NCI-H2081 (cell line): ENCODE measurements around the gene TOMM20.
A peak's percentile ranks its signal among the peaks of the same experiment; 100 is the strongest.
"Not testable (repeated sequence)": the region's sequence is repeated elsewhere in the genome, so short reads cannot be mapped to it uniquely, and the experiment has no call there.

Source experiments
- DNase-seq, 2 experiments: peaks; one replicate each; lab custom pipeline; 2025; lab: John Stamatoyannopoulos, UW

TOMM20 gene

DNA sequence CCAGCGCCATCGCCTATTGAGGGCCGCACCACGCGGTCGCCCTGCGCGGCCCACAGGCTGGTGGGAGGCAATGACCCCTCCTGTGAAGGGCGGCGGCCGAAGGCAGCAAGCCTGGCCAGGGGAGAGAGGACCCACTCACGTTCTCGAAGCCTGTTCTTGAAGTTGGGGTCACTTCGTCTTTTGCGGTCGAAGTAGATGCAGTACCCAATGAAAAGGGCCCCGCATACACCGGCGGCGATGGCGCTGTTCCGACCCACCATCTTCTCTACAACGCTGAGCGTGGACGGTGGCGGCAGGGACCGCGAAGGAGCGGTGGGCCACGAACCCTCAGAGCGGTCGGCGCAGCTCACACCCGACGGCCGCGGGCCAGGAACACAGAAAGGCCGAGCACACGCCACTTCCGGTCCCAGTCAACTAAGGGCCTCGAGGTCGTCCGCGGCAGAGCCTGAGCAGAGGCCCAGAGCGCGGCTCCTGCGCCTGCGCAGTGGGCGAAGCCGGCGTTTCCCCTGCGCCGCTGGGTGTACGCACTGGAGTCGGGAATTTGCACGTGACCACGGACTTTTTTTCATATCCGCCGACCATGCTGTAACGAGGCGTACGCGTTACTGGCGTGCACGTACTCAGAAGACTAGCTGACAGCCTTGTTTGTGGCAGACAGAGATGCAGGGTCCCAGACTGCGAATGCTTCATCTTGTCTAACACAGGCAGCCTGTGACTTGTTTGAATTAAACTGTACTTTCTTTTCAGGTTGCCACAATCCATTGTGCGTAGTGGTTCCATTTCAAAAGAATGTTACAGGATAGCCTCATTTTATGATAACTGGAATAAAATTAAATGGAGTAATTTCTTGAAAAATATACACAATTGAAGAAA, at the start of gene TOMM20:
TSS of gene TOMM20 (minus strand) at position 382 of the 873 bp plus-strand sequence. CDS start at position 260, 122 bp downstream.
- DNase-seq, result peak; percentile 99 to 100

DNA sequence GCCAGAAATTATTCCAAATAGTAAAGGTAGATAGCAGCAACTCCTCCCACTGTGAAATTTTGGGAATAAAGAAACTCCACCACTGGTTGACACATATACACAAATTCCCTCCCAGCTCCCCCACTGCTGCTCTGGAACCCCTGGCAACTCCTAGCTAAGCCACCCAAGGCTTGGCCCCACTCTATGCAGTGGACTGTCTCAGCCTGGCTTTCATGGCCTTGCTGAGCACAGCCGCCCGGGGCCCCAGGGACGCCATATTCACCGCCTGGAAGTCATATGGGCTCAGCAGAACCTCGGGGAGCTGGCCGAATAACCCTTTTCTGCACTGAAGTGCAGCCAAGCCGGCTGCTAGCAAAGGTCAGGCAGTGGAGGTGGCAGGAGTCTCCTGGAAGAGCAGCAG, 47.8 kb upstream of the TOMM20 start:
- DNase-seq, result no peak

DNA sequence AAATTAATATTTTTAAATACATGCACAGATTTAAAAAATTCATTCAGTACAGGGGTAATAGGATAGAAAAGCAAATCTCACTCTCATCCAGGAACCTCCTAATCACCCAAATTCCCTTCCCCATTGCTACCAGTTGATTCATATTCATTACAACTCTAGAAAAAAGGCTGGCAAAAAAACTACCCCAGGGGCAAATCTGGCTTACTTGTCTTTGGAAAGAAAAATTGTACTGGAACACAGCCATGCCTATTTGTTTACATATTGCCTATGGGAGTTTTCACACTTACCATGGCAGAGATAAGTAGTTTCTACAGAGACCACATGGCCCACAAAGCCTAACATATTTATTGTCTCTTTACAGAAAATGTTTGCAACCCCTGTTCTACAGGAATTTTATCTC, 41.3 kb upstream of the TOMM20 start:
- no peak for DNase-seq

DNA sequence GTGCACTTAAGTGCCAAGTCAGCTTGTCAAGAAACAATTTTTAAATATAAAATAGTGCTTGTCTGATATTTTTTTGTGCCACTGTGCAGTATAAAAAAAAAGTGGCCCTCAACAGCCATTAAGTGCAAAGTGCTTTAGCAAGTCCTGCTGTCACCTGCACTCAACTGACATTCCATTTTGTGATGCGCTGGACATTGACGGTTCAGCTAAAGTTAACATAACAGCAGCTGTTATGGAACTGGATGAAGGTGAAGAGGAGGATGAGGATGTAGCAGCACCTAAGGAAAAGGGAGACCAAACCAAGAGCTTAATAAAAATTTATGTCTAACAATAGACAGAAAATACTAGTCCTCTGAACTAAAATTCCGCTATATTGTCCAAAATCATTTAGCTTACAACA, 39.7 kb upstream of the TOMM20 start:
- no peak for DNase-seq

DNA sequence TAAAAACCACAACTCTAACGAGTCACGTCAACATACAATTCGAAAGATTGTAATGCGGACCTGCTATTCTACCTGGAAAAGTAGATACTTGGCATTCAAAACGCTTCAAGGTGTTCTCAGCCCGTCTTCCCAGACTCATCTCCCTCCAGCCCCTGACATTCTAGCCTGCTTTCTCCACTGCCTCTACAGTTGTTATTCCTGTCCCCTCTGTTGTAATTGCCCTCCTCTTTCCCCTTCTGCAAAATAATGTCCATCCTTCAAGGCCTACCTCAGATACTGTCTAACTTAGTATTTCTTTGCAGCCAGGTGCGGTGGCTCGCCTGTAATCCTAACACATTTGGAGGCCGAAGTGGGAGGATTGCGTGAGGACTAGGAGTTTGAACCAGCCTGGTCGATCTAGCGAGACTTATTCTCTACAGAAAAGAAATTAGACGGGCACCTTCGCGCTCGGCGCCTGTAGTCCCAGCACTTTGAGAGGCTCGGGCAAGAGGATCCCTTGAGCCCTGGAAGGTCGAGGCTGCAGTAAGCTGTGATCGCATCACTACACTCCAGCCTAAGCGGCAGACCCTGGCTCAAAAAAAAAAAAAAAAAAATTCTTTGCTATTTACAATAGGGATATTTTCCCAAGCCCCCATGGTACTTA, 33.2 kb upstream of the TOMM20 start:
- DNase-seq, result no peak

DNA sequence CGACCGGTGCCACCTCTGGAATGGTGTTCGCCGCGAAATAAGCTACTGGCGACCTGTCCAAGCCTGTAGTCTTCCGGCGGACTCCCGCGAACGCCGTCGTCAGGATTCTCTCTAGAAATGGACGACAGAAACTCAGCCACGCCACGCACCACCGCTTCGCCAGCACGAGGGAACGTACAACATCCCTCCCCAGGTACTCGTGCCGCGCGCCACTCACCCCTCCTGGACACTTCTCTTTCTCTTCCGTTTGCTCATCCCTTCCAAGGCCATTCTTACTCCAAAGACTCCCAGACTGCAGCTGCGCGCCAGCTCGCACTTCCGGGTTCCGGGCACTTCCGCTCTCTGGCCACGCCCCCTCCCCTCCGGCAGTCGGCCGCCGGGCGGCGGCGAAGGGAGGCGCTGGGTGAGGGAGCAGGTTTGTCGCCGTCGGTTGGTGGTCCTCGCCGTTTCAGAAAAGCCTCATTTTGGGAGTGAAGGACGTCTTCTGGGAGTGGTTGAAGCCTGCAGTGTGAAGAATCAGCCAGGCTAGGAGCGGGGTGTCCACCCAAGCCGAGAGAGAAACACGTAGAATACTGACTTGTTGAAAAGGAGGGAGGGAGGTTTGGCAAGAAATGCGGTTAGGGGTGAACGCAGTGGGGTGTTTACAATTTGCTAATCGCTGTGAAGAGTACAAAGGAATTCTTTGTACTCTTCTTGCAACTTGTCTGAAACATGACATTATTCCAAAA, 32.5 kb upstream of the TOMM20 start, which contains the start of gene RBM34:
TSS of gene RBM34 (minus strand) at position 294 of the 728 bp plus-strand sequence. CDS start at position 270, 24 bp downstream.
- peak; percentile 92 to 94 for DNase-seq

DNA sequence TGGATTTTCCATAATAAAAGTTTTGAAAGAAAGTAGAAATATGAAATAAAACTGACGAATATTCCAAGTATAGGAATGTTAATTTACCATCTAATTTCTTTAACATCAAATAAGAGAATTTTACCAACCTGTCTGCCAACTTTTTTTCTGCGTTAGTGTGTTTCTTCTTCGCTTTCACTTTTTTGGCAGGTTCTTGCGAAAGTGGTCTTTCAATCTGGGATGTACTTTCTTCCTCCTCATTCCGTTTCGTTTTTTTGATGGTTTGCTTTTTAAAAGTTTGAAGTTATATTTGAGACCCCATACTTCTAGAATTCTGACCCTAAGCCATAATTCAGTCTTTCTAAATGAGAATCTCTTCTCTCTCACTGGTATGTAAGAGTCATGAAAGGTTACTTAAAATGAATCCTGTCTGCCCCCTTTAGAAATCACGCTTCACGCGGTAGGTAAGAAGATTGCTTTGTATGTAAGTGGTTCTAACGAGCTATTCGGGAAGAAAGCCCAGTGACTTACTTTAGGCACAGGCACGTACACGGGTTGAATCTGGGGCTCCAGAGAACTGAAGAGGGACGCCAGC, 31.8 kb upstream of the TOMM20 start:
- peak; percentile 41 to 74 for DNase-seq

DNA sequence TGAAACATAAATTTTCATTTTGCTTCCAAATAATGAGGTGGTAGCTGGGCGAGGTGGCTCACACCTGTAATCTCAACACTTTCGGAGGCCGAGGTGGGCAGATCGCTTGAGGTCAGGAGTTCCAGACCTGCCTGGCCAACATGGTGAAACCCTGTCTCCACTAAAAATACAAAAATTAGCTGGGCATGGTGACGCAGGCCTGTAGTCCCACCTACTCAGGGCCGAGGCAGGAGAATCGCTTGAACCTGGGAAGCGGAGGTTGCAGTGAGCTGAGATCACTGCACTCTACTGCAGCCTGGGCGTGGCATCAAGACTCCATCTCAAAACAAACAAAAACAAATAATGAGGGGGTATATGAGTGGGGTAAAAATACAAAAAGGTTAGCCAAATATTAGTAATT, 31.3 kb upstream of the TOMM20 start:
- DNase-seq, result not testable (repeated sequence)

DNA sequence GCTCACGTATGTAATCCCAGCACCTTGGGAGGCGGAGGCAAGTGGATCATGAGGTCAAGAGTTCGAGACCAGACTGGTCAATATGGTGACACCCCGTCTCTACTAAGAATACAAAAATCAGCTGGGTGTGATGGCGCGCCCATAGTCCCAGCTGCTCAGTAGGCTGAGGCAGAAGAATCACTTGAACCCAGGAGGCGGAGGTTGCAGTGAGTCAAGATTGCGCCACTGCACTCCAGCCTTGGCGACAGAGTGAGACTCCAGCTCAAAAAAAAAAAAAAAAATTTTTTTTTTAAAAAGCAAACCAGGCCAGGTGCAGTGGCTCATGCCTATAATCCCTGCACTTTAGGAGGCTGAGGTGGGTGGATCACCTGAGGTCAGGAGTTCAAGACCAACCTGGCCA, 30.6 kb upstream of the TOMM20 start:
- DNase-seq, result not testable (repeated sequence)

DNA sequence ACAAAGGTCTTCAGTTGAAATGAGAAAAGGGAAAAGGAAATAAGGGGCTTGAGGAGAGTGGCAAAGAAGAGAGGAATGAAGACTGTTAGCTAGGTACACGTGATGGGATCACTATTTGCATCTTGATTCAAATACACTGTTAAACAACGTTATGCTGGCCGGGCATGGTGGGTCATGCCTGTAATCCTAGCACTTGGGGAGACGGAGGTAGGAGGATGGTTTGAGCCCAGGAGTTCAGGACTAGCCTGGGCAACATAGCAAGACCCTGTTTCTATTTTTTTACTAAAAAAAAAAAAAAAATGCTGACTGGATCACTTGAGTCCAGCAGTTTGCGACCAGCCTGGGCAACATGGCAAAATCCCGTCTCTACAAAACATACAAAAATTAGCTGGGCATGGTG, 30.0 kb upstream of the TOMM20 start:
- no peak for DNase-seq

DNA sequence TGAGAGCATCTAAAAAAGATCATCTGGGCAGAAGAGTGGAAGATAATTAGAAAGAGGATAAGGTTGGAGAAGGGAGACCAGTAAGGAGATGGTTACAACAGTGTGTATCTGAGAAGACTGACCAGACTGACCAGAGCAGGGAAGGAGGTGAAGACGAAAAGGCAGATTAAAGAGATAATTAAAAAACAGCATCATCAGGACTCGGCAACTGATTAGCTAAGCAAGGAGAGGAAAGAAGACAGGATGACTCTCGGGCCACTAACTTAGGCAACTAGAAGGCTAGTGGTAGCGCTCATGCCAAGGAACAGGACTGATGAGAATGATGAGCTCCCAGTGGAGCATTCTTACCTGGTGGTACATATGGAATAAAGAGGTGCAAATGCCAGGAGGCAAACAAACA, 28.5 kb upstream of the TOMM20 start:
- no peak for DNase-seq

DNA sequence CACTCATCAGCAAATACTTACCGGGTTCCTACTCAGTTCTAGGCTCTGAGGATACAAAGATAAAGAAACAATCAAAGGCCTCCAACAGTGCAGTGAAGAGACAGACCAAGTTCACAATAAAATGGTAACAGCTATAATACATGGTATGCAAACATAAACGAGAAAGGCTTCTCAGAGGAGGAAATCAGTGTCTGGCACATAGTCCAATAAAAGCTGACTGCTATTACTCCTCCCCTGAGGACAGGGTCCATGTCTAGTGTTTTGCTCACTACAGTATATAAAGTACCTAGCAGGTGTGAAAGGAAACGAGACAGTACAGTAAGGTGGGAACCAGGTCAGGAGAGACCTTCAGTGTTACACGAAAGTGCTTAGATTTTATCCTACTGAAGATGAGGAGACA, 28.1 kb upstream of the TOMM20 start:
- no peak for DNase-seq

DNA sequence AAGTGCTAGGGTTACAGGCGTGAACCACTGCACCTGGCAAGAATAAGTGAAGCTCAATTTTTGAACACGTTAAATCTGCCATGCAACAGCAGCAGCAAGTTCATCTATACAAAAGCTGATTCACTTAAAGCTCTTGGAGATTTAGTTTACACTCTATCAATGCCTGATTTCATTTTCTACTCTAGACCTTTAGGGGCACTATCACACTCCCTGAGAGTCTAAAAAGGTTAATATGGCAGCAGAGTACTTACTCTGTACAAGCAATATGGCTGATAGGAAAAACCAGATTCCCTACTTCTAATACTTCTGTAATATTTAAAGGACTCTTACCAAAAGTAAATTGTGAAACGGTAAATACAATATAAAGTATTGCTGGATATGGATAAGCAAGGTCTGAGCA, 27.6 kb upstream of the TOMM20 start:
- DNase-seq, result no peak

DNA sequence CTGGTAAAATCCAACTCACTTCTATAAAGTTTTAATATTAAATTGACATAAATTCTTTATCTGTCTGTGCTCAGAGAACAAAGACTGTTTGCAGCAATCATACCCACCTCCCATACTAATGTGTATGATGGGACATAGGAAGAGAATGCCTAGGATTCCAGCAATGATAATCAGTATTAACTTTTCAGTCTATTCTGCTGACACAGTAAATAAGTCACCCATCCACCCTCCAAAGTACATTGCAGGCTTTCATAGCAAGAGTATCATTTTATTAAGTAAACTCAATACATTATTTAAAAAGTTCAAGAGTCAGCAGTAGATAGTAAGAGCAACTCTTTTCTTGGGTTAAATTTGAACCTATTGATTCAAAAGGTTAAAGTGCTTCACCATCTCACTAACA, 23.6 kb upstream of the TOMM20 start:
- DNase-seq, result no peak

DNA sequence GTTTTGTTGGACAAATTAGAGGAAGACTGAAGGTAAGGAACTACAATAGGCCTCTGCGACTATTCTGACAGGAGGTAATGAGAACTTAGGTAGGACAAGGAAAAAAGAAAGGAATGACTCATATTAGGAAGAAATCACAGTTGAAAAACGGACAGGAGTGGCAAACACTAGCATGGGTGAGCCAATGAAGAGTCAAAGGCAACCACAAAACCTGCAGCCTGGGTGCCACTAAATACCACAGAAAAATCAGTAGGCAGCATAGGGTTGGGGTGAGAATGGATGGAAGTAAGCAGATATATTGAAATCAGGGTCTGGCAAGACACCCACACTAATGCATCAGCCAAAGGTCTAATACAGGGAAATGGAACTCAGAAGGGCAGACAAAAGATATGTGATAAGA, 22.4 kb upstream of the TOMM20 start:
- no peak for DNase-seq

DNA sequence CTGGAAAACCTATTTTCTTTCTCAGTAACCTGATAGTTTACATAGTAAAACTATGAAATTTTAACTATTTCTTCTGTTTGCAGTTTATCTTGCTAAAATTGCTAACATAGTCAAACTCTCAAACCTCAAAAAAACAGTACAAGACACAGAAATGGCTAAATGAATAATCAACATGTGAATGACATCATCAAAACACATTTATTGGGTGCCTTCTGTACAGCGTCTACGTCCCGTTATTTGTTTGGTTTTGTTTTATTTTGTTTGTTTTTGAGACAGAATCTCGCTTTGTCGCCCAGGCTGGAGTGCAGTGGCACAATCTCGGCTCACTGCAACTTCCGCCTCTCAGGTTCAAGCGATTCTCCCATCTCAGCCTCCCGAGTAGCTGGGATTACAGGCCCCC, 21.2 kb upstream of the TOMM20 start:
- no peak for DNase-seq

DNA sequence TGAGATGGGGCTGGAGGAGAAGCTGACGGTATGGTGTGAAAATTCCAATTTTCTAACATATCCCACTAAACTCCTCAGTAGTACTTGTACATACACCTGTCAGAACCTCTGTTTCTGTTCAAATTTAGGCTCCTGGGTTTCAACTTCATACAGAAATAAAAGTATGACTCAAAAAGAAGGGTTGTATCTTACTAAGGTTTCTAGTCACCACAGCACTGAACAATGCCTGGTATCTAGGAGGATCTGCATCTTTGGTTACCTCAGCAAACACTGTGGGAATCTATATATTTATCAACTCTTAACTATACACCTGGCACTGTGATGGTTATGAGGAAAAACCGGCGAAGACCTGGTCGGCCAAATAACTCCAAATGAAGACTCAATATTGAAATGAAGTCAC, 18.6 kb upstream of the TOMM20 start:
- DNase-seq, result no peak

DNA sequence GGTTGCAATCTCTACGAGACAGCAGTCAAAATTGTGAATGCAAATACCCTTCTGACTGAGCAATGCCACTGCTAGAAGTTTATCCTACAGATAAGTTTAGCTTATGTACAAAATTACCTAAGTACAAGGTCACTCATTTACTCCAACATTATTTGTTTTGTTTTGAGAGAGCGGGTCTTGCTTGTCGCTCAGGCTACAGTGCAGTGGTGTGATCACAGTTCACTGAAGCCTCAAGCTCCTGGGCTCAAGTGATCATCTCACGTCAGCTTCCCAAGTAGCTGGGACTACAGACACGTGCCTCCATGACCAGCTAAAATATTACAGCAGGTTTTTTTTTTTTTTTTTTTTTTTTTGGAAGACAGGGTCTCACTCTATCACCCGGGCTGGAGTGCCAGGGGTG, 17.0 kb upstream of the TOMM20 start:
- DNase-seq, result no peak

DNA sequence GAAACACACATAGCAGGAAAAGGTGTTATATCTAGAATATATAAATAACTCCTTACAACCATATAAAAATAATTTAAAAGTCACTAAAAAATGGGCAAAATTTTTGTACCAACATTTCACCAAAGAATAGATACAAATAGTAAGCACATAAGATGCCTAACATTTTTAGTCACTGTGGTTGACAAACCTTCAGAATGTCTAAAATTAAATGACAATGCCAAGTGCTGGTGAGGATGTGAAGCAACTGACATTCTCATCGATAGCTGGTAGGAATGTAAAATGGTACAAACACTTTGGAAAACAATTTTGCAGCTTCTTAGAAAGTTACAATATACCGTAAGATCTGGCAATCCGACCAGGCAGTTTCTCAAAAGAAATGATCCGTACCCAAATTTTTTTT, 14.4 kb upstream of the TOMM20 start:
- no peak for DNase-seq

DNA sequence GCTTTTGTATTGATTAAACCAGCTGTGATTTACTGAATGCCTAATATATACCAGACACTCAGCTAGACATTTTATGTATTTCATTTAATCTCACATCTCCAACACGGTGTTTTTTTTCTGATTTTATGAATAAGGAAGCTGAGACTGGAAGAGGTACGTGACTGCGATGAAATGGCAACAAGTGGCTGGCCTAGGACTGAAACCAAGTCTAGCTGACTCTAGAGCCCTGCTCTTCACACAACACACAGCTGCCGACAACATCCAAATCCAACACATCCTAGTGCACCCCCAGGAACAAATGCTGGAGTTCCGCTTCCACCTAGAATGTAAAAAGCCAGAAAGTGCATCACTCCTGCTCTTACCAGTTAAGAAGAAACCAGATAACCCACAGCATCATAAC, 10.7 kb upstream of the TOMM20 start:
- DNase-seq, result no peak

DNA sequence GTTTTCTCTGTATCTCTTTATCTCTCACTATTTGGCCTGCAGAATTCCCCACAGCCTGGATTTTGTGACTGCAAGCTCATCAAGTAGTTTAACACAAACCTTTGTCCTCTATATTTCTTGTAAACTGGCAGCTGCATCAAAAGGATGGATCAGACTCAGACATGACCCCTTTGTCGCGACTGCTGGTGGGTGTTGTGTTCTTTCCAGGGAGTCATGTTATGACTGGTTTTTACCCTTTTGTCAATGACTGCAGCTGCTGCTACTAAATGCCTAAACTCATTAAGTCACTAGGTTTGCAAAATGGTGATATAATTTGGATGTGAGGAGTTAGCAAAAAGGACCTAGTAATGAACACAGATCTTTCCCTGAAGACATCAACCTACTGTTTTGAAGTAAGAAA, 10.2 kb upstream of the TOMM20 start:
- no peak for DNase-seq

DNA sequence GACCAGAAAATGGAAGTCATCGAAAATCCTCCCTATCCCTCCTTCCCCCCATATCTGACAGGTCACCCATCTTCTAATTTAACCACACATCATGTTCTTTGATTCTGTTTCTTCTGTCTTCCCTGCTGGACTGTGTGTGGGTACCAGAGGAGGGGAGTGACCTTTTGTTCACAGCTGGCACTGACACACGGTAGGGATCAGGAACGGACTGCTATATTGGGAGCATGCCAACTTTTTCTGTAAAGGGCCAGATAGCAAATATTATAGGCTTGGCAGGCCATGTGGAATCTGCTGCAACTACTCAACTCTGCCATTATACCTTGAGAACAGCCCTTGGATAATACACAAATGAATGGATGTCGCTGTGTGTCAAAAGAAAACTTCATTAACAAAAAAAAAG, 7.5 kb upstream of the TOMM20 start:
- peak; percentile 6 to 21 for DNase-seq
